ENCODE measurements around the gene ANKH. TPM values are rescaled to one million over a fixed set of nuclear protein-coding genes. Genes with fewer than 3 reads are reported as not detected.

ANKH gene
- polyA plus RNA-seq, 2 of the 4 experiments (the other 2 are of a cell fraction): 11.7 to 17.3 TPM

DNA sequence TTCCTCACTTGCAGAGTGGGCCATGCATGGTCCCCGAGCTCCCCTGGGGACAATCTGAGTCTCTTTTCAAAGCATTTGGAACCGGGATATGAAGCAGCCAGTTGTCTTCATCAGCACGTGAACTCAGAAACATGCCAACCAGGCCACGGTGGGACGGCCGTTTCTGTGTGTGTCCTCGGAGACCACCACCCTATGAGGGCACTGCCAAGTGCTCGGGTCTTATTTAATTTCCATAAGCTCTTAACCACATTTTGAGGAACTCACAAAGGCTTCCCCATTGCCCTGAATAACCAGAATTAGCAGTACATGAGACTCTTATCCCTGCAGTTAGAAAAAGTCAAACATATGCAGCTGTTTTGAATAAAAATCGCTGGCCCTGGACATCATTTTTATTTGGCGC, 146.9 kb downstream of the ANKH start:
- POLR2A ChIA-PET: no interaction called here
- no peak overlapping the region for H3K4me2 ChIP-seq
- no peak overlapping the region for H3K27ac ChIP-seq
- CTCF ChIA-PET: interaction anchor here (0.5 to 10.6 kb wide), 12 partner anchors 9 to 352 kb away, joined by 3 to 144 read pairs (median 28); partner anchors contain the start of gene ANKH
- WGBS (ENCODE audit: missing lambda C conversion rate): 84% methylated on average over 10 of the region's 10 CpGs
- FAIRE-seq (no peak), DNase-seq (ENCODE audit: low read depth in 1 of 2, low spot score in 1 of 2) (no peak), ATAC-seq (no peak)
- no peaks in the 10 kb centered on the region for H3K4me1 ChIP-seq
- no peaks in the 10 kb centered on the region for H3K9me3 ChIP-seq
- H3K4me3 ChIP-seq: no peak overlapping the region
- TF ChIP-seq, protein P1, sequence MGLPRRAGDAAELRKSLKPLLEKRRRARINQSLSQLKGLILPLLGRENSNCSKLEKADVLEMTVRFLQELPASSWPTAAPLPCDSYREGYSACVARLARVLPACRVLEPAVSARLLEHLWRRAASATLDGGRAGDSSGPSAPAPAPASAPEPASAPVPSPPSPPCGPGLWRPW (IDR thresholded peaks at IDR 0.05): no peak
- TF ChIP-seq HMGXB4 (CRISPR knock-in tag; IDR thresholded peaks at IDR 0.05; ENCODE audit: borderline replicate concordance) (no peak), RFX5 (IDR thresholded peaks at IDR 0.05) (no peak), HOXB5 (CRISPR knock-in tag; IDR thresholded peaks at IDR 0.05) (no peak), CBX2 (IDR thresholded peaks at IDR 0.05; ENCODE audit: borderline replicate concordance, low read depth) (no peak), RARB (CRISPR knock-in tag; IDR thresholded peaks at IDR 0.05) (no peak), MAFK (IDR thresholded peaks at IDR 0.05; ENCODE audit: partially characterized antibody) (no peak)
- TF ChIP-seq, protein P2, sequence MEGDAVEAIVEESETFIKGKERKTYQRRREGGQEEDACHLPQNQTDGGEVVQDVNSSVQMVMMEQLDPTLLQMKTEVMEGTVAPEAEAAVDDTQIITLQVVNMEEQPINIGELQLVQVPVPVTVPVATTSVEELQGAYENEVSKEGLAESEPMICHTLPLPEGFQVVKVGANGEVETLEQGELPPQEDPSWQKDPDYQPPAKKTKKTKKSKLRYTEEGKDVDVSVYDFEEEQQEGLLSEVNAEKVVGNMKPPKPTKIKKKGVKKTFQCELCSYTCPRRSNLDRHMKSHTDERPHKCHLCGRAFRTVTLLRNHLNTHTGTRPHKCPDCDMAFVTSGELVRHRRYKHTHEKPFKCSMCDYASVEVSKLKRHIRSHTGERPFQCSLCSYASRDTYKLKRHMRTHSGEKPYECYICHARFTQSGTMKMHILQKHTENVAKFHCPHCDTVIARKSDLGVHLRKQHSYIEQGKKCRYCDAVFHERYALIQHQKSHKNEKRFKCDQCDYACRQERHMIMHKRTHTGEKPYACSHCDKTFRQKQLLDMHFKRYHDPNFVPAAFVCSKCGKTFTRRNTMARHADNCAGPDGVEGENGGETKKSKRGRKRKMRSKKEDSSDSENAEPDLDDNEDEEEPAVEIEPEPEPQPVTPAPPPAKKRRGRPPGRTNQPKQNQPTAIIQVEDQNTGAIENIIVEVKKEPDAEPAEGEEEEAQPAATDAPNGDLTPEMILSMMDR (IDR thresholded peaks at IDR 0.05): no peak
- TF ChIP-seq, protein P3, sequence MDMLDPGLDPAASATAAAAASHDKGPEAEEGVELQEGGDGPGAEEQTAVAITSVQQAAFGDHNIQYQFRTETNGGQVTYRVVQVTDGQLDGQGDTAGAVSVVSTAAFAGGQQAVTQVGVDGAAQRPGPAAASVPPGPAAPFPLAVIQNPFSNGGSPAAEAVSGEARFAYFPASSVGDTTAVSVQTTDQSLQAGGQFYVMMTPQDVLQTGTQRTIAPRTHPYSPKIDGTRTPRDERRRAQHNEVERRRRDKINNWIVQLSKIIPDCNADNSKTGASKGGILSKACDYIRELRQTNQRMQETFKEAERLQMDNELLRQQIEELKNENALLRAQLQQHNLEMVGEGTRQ (IDR thresholded peaks at IDR 0.05): no peak
- TF ChIP-seq, protein P4, sequence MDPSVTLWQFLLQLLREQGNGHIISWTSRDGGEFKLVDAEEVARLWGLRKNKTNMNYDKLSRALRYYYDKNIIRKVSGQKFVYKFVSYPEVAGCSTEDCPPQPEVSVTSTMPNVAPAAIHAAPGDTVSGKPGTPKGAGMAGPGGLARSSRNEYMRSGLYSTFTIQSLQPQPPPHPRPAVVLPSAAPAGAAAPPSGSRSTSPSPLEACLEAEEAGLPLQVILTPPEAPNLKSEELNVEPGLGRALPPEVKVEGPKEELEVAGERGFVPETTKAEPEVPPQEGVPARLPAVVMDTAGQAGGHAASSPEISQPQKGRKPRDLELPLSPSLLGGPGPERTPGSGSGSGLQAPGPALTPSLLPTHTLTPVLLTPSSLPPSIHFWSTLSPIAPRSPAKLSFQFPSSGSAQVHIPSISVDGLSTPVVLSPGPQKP (IDR thresholded peaks at IDR 0.05; ENCODE audit: low read depth, low read length): no peak
- TF ChIP-seq, protein P5, sequence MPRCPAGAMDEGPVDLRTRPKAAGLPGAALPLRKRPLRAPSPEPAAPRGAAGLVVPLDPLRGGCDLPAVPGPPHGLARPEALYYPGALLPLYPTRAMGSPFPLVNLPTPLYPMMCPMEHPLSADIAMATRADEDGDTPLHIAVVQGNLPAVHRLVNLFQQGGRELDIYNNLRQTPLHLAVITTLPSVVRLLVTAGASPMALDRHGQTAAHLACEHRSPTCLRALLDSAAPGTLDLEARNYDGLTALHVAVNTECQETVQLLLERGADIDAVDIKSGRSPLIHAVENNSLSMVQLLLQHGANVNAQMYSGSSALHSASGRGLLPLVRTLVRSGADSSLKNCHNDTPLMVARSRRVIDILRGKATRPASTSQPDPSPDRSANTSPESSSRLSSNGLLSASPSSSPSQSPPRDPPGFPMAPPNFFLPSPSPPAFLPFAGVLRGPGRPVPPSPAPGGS (IDR thresholded peaks at IDR 0.05): no peak

GRCh38 chr5:14723701-14724132, 147.9 kb downstream of the ANKH start:
- 72% methylated on average over 4 of the region's 4 CpGs for WGBS (ENCODE audit: missing lambda C conversion rate)
- no peak for DNase-seq (ENCODE audit: low read depth in 1 of 2, low spot score in 1 of 2)
- H3K4me1 ChIP-seq: no peaks in the 10 kb centered on the region
- H3K4me2 ChIP-seq: no peak overlapping the region
- ATAC-seq: no peak
- ChIA-PET POLR2A (no interaction called here), CTCF (interaction anchor here (1.0 to 10.6 kb wide), 5 partner anchors 12 to 292 kb away, joined by 3 to 144 read pairs (median 4); no protein-coding TSS in a partner anchor)
- H3K27ac ChIP-seq: no peak overlapping the region
- H3K9me3 ChIP-seq: no peaks in the 10 kb centered on the region
- TF ChIP-seq GATA3 (IDR thresholded peaks at IDR 0.05; ENCODE audit: borderline replicate concordance) (no peak), MYC (IDR thresholded peaks at IDR 0.05; ENCODE audit: borderline replicate concordance, low read length) (no peak), POLR2A (IDR thresholded peaks at IDR 0.05; ENCODE audit: low read length) (no peak), HOXA7 (CRISPR knock-in tag; IDR thresholded peaks at IDR 0.05) (no peak), HEYL (CRISPR knock-in tag; IDR thresholded peaks at IDR 0.05) (no peak), MAZ (IDR thresholded peaks at IDR 0.05; ENCODE audit: borderline replicate concordance, low read depth, low read length) (no peak), PBX3 (IDR thresholded peaks at IDR 0.05) (no peak), FOSB (CRISPR knock-in tag; IDR thresholded peaks at IDR 0.05) (no peak), JUNB (IDR thresholded peaks at IDR 0.05) (no peak), EHF (CRISPR knock-in tag; IDR thresholded peaks at IDR 0.05) (no peak), RAD21 (conservative IDR thresholded peaks at IDR 0.05 in 1 of 2, IDR thresholded peaks at IDR 0.05 in 1 of 2) (no peak), FOXS1 (CRISPR knock-in tag; IDR thresholded peaks at IDR 0.05) (no peak), ZC3H11A (IDR thresholded peaks at IDR 0.05) (no peak), NR3C1 (IDR thresholded peaks at IDR 0.05) (no peak)
- no peak for FAIRE-seq
- no peak overlapping the region for H3K4me3 ChIP-seq
